WTC11 (cell line): ENCODE results near the gene KIAA0408. TPM values are rescaled to one million over a fixed set of nuclear protein-coding genes. Genes with fewer than 3 reads are reported as not detected.

Experiments used
- AFF4 ChIP-seq: sonication (generic); formaldehyde crosslinking; IDR thresholded peaks from 2 replicates; pipeline ENCODE4 v1.8.1; 2023; ENCODE audit warnings: mild to moderate bottlenecking, missing genetic modification reagents, borderline replicate concordance
- CBFB ChIP-seq: sonication (generic); formaldehyde crosslinking; IDR thresholded peaks from 2 replicates; pipeline ENCODE4 v1.8.1; 2022; ENCODE audit warnings: mild to moderate bottlenecking, low read depth, missing genetic modification reagents
- ELF4 ChIP-seq: sonication (generic); formaldehyde crosslinking; IDR thresholded peaks from 2 replicates; pipeline ENCODE4 v1.8.1; 2022; ENCODE audit warnings: low read depth, mild to moderate bottlenecking, moderate library complexity, missing genetic modification reagents
- ETV6 ChIP-seq: sonication (generic); formaldehyde crosslinking; IDR thresholded peaks from 2 replicates; pipeline ENCODE4 v1.8.1; 2022; ENCODE audit warnings: mild to moderate bottlenecking, missing genetic modification reagents
- FOXK1 ChIP-seq: sonication (generic); formaldehyde crosslinking; IDR thresholded peaks from 2 replicates; pipeline ENCODE4 v1.8.0; 2022; ENCODE audit warnings: mild to moderate bottlenecking, moderate library complexity, missing genetic modification reagents
- FOXP4 ChIP-seq: sonication (generic); formaldehyde crosslinking; IDR thresholded peaks from 2 replicates; pipeline ENCODE4 v1.8.0; 2022; ENCODE audit warnings: mild to moderate bottlenecking, missing genetic modification reagents
- GRHL2 ChIP-seq: fragments of 250-450 bp; sonication (Bioruptor Pico); IDR thresholded peaks from 2 replicates; pipeline ENCODE4 v1.8.0; 2022; ENCODE audit warnings: mild to moderate bottlenecking, moderate library complexity; ENCODE audit not compliant: insufficient replicate concordance, severe bottlenecking
- KAT7 ChIP-seq: sonication (generic); formaldehyde crosslinking; IDR thresholded peaks from 2 replicates; pipeline ENCODE4 v1.8.1; 2023; ENCODE audit warnings: missing genetic modification reagents, mild to moderate bottlenecking, borderline replicate concordance
- TEAD1 ChIP-seq: sonication (generic); formaldehyde crosslinking; IDR thresholded peaks from 2 replicates; pipeline ENCODE4 v1.8.0; 2022; ENCODE audit warnings: mild to moderate bottlenecking, missing genetic modification reagents
- TEAD4 ChIP-seq: sonication (generic); formaldehyde crosslinking; IDR thresholded peaks from 2 replicates; pipeline ENCODE4 v1.8.0; 2022; ENCODE audit warnings: mild to moderate bottlenecking, missing genetic modification reagents
- ZNF396 ChIP-seq: fragments of 250-450 bp; sonication (Bioruptor Pico); IDR thresholded peaks from 2 replicates; pipeline ENCODE4 v1.8.0; 2021; ENCODE audit warnings: mild to moderate bottlenecking, moderate library complexity, borderline replicate concordance
- ZNF425 ChIP-seq: fragments of 250-450 bp; sonication (Bioruptor Pico); conservative IDR thresholded peaks from 2 replicates; pipeline ENCODE4 v1.9.0; 2021; ENCODE audit warnings: mild to moderate bottlenecking
- total RNA-seq: library from RNA; stranded (reverse); gene quantifications from 3 replicates; pipeline ENCODE4 v1.2.3, GENCODE V29; 2021
- TF ChIP-seq, protein P1 (sequence below): sonication (generic); formaldehyde crosslinking; IDR thresholded peaks from 2 replicates; pipeline ENCODE4 v1.8.1; 2023; ENCODE audit warnings: mild to moderate bottlenecking, moderate library complexity, missing genetic modification reagents
- TF ChIP-seq, protein P2 (sequence below): sonication (generic); formaldehyde crosslinking; IDR thresholded peaks from 2 replicates; pipeline ENCODE4 v1.8.0; 2023; ENCODE audit warnings: mild to moderate bottlenecking, missing genetic modification reagents
- TF ChIP-seq, protein P3 (sequence below): fragments of 250-450 bp; sonication (Bioruptor Pico); IDR thresholded peaks from 2 replicates; pipeline ENCODE4 v1.9.0; 2021; ENCODE audit warnings: mild to moderate bottlenecking

Gene KIAA0408
- total RNA-seq, 1 experiment from 2014 or later, result 12.2 TPM

DNA sequence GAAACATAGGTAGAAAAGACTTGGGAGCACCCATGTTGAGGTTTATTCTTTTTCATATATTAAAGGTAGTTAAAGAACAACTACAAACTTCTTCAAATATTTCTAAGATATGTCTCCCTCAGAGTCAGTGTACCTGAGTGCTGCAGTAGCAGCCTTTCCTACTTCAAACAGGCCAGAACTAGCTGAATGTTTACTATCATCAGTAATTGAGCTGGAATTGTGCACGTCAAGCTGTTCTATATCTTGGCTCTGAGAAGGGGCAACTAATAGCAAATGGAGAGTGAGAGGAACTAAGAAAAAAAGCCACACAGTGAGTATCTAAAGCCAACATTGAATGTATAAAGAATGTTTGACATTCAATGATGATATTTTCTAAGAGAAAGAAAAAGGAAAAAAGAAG lies 38.2 kb upstream of the KIAA0408 start (continued):
- TF ChIP-seq AFF4 (CRISPR knock-in tag) (no peak), KAT7 (no peak), ELF4 (CRISPR knock-in tag) (no peak), ZNF425 (CRISPR knock-in tag) (no peak), ETV6 (CRISPR knock-in tag) (no peak), TEAD1 (CRISPR knock-in tag) (no peak), CBFB (CRISPR knock-in tag) (no peak), ZNF396 (CRISPR knock-in tag) (no peak), TEAD4 (no peak), FOXP4 (CRISPR knock-in tag) (no peak), GRHL2 (CRISPR knock-in tag) (no peak), FOXK1 (no peak)
- TF ChIP-seq, protein P1, sequence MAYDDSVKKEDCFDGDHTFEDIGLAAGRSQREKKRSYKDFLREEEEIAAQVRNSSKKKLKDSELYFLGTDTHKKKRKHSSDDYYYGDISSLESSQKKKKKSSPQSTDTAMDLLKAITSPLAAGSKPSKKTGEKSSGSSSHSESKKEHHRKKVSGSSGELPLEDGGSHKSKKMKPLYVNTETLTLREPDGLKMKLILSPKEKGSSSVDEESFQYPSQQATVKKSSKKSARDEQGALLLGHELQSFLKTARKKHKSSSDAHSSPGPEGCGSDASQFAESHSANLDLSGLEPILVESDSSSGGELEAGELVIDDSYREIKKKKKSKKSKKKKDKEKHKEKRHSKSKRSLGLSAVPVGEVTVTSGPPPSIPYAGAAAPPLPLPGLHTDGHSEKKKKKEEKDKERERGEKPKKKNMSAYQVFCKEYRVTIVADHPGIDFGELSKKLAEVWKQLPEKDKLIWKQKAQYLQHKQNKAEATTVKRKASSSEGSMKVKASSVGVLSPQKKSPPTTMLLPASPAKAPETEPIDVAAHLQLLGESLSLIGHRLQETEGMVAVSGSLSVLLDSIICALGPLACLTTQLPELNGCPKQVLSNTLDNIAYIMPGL (CRISPR knock-in tag), result no peak
- TF ChIP-seq, protein P2, sequence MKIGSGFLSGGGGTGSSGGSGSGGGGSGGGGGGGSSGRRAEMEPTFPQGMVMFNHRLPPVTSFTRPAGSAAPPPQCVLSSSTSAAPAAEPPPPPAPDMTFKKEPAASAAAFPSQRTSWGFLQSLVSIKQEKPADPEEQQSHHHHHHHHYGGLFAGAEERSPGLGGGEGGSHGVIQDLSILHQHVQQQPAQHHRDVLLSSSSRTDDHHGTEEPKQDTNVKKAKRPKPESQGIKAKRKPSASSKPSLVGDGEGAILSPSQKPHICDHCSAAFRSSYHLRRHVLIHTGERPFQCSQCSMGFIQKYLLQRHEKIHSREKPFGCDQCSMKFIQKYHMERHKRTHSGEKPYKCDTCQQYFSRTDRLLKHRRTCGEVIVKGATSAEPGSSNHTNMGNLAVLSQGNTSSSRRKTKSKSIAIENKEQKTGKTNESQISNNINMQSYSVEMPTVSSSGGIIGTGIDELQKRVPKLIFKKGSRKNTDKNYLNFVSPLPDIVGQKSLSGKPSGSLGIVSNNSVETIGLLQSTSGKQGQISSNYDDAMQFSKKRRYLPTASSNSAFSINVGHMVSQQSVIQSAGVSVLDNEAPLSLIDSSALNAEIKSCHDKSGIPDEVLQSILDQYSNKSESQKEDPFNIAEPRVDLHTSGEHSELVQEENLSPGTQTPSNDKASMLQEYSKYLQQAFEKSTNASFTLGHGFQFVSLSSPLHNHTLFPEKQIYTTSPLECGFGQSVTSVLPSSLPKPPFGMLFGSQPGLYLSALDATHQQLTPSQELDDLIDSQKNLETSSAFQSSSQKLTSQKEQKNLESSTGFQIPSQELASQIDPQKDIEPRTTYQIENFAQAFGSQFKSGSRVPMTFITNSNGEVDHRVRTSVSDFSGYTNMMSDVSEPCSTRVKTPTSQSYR, result no peak
- TF ChIP-seq, protein P3, sequence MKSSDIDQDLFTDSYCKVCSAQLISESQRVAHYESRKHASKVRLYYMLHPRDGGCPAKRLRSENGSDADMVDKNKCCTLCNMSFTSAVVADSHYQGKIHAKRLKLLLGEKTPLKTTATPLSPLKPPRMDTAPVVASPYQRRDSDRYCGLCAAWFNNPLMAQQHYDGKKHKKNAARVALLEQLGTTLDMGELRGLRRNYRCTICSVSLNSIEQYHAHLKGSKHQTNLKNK, result no peak
